ENCODE data around the gene FRMD5. TPM values are rescaled to one million over a fixed set of nuclear protein-coding genes. Genes with fewer than 3 reads are reported as not detected.

FRMD5 gene
- total RNA-seq, 3 donors from 2014 or later, result 1.8 to 2.3 (median 1.9) TPM

- ATAC-seq, result no peak
- H3K36me3 ChIP-seq (ENCODE audit: low read depth), result no peaks in the 10 kb centered on the region
- TF ChIP-seq CTCF (IDR thresholded peaks at IDR 0.05), result no peak
- no peaks in the 10 kb centered on the region for H3K4me1 ChIP-seq (ENCODE audit: low read depth)
- DNase-seq, result no peak
- H3K9me3 ChIP-seq, result no peaks in the 10 kb centered on the region
- no peak overlapping the region for H3K4me3 ChIP-seq
- intact Hi-C loops (cut with DNase I, micrococcal nuclease), result no loop called here
These were observed 281.9 kb downstream of the FRMD5 start for GRCh38 chr15:43913026-43913780.

- no peaks in the 10 kb centered on the region for H3K9me3 ChIP-seq
- ATAC-seq, result no peak
- TF ChIP-seq CTCF (IDR thresholded peaks at IDR 0.05), result no peak
- no peak for DNase-seq
- intact Hi-C loops (cut with DNase I, micrococcal nuclease), result no loop called here
- no peak overlapping the region for H3K4me3 ChIP-seq
- H3K4me1 ChIP-seq (ENCODE audit: low read depth), result no peaks in the 10 kb centered on the region
- H3K36me3 ChIP-seq (ENCODE audit: low read depth), result no peaks in the 10 kb centered on the region
These were observed 282.9 kb downstream of the FRMD5 start for GRCh38 chr15:43912208-43912607.

GRCh38 chr15:43911235-43911781 lies 283.8 kb downstream of the FRMD5 start:
- peak; percentile 43 for ATAC-seq
- TF ChIP-seq CTCF (IDR thresholded peaks at IDR 0.05), result no peak

GRCh38 chr15:43908516-43909050 lies 286.5 kb downstream of the FRMD5 start:
- ATAC-seq (no peak), DNase-seq (no peak)
- H3K36me3 ChIP-seq (ENCODE audit: low read depth), result no peaks in the 10 kb centered on the region
- TF ChIP-seq CTCF (IDR thresholded peaks at IDR 0.05), result no peak
- no peaks in the 10 kb centered on the region for H3K9me3 ChIP-seq
- H3K4me1 ChIP-seq (ENCODE audit: low read depth), result no peaks in the 10 kb centered on the region
- no peak overlapping the region for H3K4me3 ChIP-seq
- intact Hi-C loops (cut with DNase I, micrococcal nuclease), result loop anchor here (10.0 kb wide), 1 partner anchor 156 kb away; no protein-coding TSS in a partner anchor

More at GRCh38 chr15:43911235-43911781, 283.8 kb downstream of the FRMD5 start:
- intact Hi-C loops (cut with DNase I, micrococcal nuclease), result no loop called here
- Histone ChIP-seq H3K36me3 (ENCODE audit: low read depth) (no peaks in the 10 kb centered on the region), H3K4me3 (no peak overlapping the region), H3K9me3 (no peaks in the 10 kb centered on the region), H3K4me1 (ENCODE audit: low read depth) (no peaks in the 10 kb centered on the region)
- no peak for DNase-seq

- Histone ChIP-seq H3K36me3 (ENCODE audit: low read depth) (no peaks in the 10 kb centered on the region), H3K4me3 (no peak overlapping the region), H3K4me1 (ENCODE audit: low read depth) (no peaks in the 10 kb centered on the region), H3K9me3 (no peaks in the 10 kb centered on the region)
- no peak for ATAC-seq
- DNase-seq, result no peak
- no peak for TF ChIP-seq CTCF (IDR thresholded peaks at IDR 0.05)
- intact Hi-C loops (cut with DNase I, micrococcal nuclease), result loop anchor here (10.0 kb wide), 1 partner anchor 159 kb away; no protein-coding TSS in a partner anchor
These were observed 289.3 kb downstream of the FRMD5 start for GRCh38 chr15:43905755-43906154.
